ENCODE results near the gene STH.

Gene STH

GRCh38 chr17:46045639-46046038, 46.6 kb downstream of the STH start:
- H3F3A ChIP-seq (ENCODE audit: insufficient read depth, low read length), result no peaks in the 10 kb centered on the region
- TF ChIP-seq EZH2 (optimal IDR thresholded peaks at IDR 0.05; ENCODE audit: low read depth, low read length) (no peak), CTCF (IDR thresholded peaks at IDR 0.05; ENCODE audit: low read length) (no peak), EZH2phosphoT487 (IDR thresholded peaks at IDR 0.05; ENCODE audit: low read length) (no peak)
- no peak overlapping the region for H3K27ac ChIP-seq (ENCODE audit: low read length)
- H4K20me1 ChIP-seq (ENCODE audit: insufficient read depth, low read length), result no peaks in the 10 kb centered on the region
- H3K36me3 ChIP-seq (replicated peaks; ENCODE audit: insufficient read depth, low read length), result 0 out of 2 replicates have a peak, but pooled peaks cover 4% of the 10 kb centered on the region
- H3K9me3 ChIP-seq (replicated peaks; ENCODE audit: insufficient read depth, low read length), result no peaks in the 10 kb centered on the region
- H3K9ac ChIP-seq (ENCODE audit: low read length), result no peak overlapping the region
- no peaks in the 10 kb centered on the region for H3K9me2 ChIP-seq (replicated peaks; ENCODE audit: insufficient read depth, low read length)
- H2AFZ ChIP-seq (ENCODE audit: low read length), result no peak overlapping the region
- H3K4me1 ChIP-seq (ENCODE audit: low read length), result no peaks in the 10 kb centered on the region
- H3K4me3 ChIP-seq (ENCODE audit: low read length), result no peak overlapping the region
- H3K79me2 ChIP-seq (ENCODE audit: low read length), result 0 out of 2 replicates have a peak, but pooled peaks cover 6% of the 10 kb centered on the region
- no peak for DNase-seq
- H3K27me3 ChIP-seq (replicated peaks; ENCODE audit: insufficient read depth, low read length), result no peaks in the 10 kb centered on the region
- H3K4me2 ChIP-seq (ENCODE audit: low read depth, low read length), result no peak overlapping the region

GRCh38 chr17:46046957-46047356, 47.9 kb downstream of the STH start:
- Histone ChIP-seq H3K4me2 (ENCODE audit: low read depth, low read length) (no peak overlapping the region), H3K9me2 (replicated peaks; ENCODE audit: insufficient read depth, low read length) (no peaks in the 10 kb centered on the region), H3K4me3 (ENCODE audit: low read length) (no peak overlapping the region), H2AFZ (ENCODE audit: low read length) (no peak overlapping the region), H3K79me2 (ENCODE audit: low read length) (0 out of 2 replicates have a peak, but pooled peaks cover 6% of the 10 kb centered on the region), H3F3A (ENCODE audit: insufficient read depth, low read length) (no peaks in the 10 kb centered on the region), H3K4me1 (ENCODE audit: low read length) (no peaks in the 10 kb centered on the region), H3K27ac (ENCODE audit: low read length) (no peak overlapping the region), H3K9ac (ENCODE audit: low read length) (no peak overlapping the region), H4K20me1 (ENCODE audit: insufficient read depth, low read length) (no peaks in the 10 kb centered on the region), H3K9me3 (replicated peaks; ENCODE audit: insufficient read depth, low read length) (no peaks in the 10 kb centered on the region), H3K36me3 (replicated peaks; ENCODE audit: insufficient read depth, low read length) (0 out of 2 replicates have a peak, but pooled peaks cover 4% of the 10 kb centered on the region), H3K27me3 (replicated peaks; ENCODE audit: insufficient read depth, low read length) (no peaks in the 10 kb centered on the region)
- TF ChIP-seq EZH2phosphoT487 (IDR thresholded peaks at IDR 0.05; ENCODE audit: low read length) (no peak), CTCF (IDR thresholded peaks at IDR 0.05; ENCODE audit: low read length) (no peak), EZH2 (optimal IDR thresholded peaks at IDR 0.05; ENCODE audit: low read depth, low read length) (no peak)
- no peak for DNase-seq

GRCh38 chr17:46047398-46047797, 48.3 kb downstream of the STH start:
- Histone ChIP-seq H3K27me3 (replicated peaks; ENCODE audit: insufficient read depth, low read length) (no peaks in the 10 kb centered on the region), H3K9ac (ENCODE audit: low read length) (no peak overlapping the region), H2AFZ (ENCODE audit: low read length) (no peak overlapping the region), H3K4me2 (ENCODE audit: low read depth, low read length) (no peak overlapping the region), H3K36me3 (replicated peaks; ENCODE audit: insufficient read depth, low read length) (0 out of 2 replicates have a peak, but pooled peaks cover 4% of the 10 kb centered on the region), H3K4me1 (ENCODE audit: low read length) (no peaks in the 10 kb centered on the region), H4K20me1 (ENCODE audit: insufficient read depth, low read length) (no peaks in the 10 kb centered on the region), H3K9me2 (replicated peaks; ENCODE audit: insufficient read depth, low read length) (no peaks in the 10 kb centered on the region), H3F3A (ENCODE audit: insufficient read depth, low read length) (no peaks in the 10 kb centered on the region), H3K27ac (ENCODE audit: low read length) (no peak overlapping the region), H3K79me2 (ENCODE audit: low read length) (0 out of 2 replicates have a peak, but pooled peaks cover 6% of the 10 kb centered on the region), H3K9me3 (replicated peaks; ENCODE audit: insufficient read depth, low read length) (no peaks in the 10 kb centered on the region), H3K4me3 (ENCODE audit: low read length) (no peak overlapping the region)
- TF ChIP-seq CTCF (IDR thresholded peaks at IDR 0.05; ENCODE audit: low read length), result no peak
- TF ChIP-seq EZH2phosphoT487 (IDR thresholded peaks at IDR 0.05; ENCODE audit: low read length), result no peak
- TF ChIP-seq EZH2 (optimal IDR thresholded peaks at IDR 0.05; ENCODE audit: low read depth, low read length), result no peak
- no peak for DNase-seq
